Vagina (tissue), 2 donors: ENCODE results near the gene AK9.

ENCODE experiments used
- CTCF ChIP-seq, 3 experiments: fragments of 450-650 bp in 2 of 3; fragments of 200-600 bp in 1 of 3; sonication (generic) in 1 of 3; IDR thresholded peaks; one replicate each; pipeline ENCODE4 v1.5.1; 2017 to 2019; ENCODE audit warnings: antibody characterized with exemption in 3 of 3, mild to moderate bottlenecking in 2 of 3, moderate library complexity in 2 of 3
- POLR2AphosphoS5 ChIP-seq, 2 donors: sonication (generic); formaldehyde crosslinking; IDR thresholded peaks; one replicate each; pipeline ENCODE4 v1.9.0; 2017; ENCODE audit warnings: antibody characterized with exemption in 2 of 2, mild to moderate bottlenecking in 2 of 2, low read depth in 1 of 2; ENCODE audit not compliant: insufficient read depth in 1 of 2

- TF ChIP-seq CTCF (IDR thresholded peaks at IDR 0.05) = no peak
- no peak for TF ChIP-seq POLR2AphosphoS5 (IDR thresholded peaks at IDR 0.05; ENCODE audit: insufficient read depth in 1 of 2, low read depth in 1 of 2)
Observed at GRCh38 chr6:109706513-109706912, 15.5 kb upstream of the AK9 start.
